GM19023 (cell line): ENCODE measurements around the gene ZFYVE28.

ENCODE experiments used
- ATAC-seq: cut with Tn5 transposase; IDR thresholded peaks from one replicate; pipeline ENCODE4 v1.9.1; 2021; ENCODE audit warnings: mild to moderate bottlenecking, moderate library complexity; ENCODE audit not compliant: unreplicated experiment

Gene ZFYVE28

DNA sequence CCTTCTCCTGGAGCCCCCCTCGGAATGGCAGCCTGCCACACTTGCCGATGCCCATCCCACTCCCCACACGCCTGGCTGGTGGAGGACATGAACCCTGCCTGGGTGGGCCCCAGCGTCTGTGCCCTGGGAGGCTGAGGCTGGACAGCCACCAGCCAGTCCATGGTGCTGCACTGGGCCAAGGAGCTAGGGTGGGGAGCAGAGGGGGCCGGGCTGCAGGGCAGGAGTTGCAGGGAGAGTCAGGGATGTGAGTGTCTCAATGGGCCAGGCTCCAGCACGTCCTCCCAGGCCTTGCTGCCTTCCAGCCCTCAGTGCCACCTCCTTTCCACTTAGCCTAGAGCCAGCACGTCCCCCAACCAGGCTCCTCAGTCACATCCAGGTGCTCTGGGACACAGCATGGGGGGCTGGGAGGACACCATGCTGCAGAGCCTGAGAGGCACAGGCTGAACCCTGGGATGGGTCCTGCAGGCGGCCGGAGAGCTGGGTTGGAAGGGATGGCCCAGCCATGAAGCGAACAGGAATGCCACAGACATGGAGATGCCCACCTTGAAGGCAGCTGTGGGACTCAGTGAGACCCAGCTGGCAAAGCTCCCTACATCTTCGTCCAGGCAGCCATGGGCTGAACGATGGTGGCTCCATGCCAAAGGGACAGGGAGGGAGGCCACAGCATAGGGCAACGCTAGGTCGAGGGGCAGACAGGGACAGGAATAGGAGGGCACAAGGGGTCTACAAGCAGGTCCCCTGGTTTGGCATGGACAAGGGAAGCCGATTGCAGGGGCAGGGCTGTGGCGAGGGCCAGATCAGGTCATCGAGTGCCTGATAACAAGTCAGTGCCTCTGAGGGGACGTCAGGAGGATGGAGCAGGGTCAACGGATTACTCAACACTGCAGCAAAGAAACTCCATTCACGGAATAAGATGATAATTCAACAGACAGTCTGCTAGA, 126.5 kb downstream of the ZFYVE28 start:
- ATAC-seq = no peak

DNA sequence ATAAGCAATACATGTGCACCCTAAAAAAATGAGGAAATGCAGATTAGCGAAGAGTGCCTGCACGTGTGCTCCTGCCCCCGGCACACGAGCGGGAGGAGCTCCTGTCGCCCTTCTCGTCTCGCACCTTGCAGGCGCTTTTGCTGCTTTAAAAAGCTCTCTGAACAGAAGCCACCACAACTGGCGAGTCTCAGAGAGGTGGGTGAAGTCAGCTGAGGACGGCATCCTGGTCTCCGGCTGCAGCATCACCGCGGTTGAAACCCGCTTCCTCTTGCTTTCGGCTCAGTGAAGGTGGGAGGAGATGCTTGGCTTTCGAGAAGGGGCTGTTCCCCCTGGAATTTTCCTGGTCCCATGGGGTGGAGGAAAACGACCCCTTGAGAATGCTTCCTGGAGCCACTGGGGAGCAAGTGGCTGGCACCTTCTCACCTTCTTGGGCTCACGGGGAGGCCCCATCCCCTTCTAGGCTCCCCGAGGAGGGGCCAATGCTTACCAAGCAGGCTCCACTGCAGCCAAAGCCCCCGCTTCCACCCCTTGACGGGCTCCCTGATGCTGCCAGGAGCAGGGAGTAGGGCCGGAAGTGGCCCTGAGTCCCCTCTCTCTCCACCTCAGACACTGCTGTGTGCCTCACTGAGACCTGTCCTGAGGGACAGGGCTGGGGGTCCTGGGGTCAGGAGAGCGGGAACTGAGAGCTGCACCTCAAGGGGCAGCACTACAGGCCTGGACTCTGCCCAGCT, 127.3 kb downstream of the ZFYVE28 start:
- no peak for ATAC-seq

GRCh38 chr4:2290488-2290887, 128.0 kb downstream of the ZFYVE28 start:
- no peak for ATAC-seq

GRCh38 chr4:2289955-2290333, 128.5 kb downstream of the ZFYVE28 start:
- no peak for ATAC-seq

- no peak for ATAC-seq
These were observed 129.0 kb downstream of the ZFYVE28 start for GRCh38 chr4:2289311-2289954.

DNA sequence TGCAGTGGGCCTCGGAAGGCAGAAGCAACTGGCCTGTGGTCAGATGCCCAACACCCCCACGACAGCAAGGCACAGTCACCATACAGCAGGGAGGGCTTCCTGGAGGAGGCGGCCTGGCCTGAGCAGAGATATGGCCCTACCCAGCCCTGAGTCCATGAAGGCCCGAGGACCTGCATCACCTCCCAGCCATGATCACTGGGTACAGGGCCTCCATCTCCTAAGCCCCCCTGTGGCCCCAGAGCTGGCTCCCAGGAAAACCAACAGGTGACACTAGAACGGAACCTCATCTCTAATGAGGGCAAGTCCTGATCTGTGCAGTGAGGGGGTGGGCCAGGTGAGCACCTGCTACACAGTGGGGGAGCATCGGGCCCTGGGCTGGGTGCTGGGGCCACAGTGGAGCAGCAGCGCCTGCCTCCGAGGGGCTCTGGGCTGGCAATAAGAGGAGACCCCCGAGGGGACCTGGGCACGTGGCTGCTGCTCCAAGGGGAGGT, 130.3 kb downstream of the ZFYVE28 start:
- ATAC-seq = no peak

GRCh38 chr4:2287594-2287915, 130.9 kb downstream of the ZFYVE28 start:
- ATAC-seq = no peak

- ATAC-seq = no peak
These were observed 131.4 kb downstream of the ZFYVE28 start for GRCh38 chr4:2286904-2287593.

DNA sequence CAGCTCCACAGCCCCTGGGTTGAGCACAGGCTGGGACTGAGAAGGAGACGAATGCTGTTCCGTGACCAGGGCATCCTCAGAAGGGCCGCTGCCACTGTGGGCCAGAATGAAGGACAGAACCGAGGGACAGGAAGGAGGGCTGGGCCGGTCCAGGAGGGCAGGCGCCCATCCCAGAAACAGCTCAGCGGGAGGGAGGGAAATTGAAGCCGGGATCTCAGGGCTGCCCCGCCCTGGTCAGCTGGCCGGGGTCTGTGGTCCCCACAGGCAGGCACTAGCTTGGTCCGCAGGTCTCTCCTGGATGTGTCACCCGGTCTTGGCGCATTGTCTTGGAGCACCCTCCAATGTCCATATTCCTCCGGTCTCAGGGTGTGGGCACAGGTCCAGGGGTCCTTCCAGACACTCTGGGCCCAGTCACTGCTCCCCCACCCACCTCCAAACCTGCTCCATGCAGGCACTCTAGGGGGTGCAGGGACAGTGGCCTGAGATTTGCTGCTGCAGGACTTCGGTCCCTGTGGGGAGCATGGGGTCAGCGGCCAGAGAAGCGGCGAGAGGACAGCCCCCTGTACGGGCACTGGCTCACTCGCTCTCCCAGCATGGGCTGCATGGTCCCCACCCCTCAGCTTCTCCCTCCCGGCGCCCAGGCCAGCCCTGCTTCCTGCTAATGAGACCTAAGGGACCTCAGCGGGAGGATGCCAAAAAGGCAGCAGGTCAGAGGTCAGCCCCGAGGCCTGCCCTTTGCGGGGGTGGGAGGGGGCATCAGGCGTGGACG, 132.6 kb downstream of the ZFYVE28 start:
- no peak for ATAC-seq

GRCh38 chr4:2284934-2285612, 133.4 kb downstream of the ZFYVE28 start:
- ATAC-seq = no peak

DNA sequence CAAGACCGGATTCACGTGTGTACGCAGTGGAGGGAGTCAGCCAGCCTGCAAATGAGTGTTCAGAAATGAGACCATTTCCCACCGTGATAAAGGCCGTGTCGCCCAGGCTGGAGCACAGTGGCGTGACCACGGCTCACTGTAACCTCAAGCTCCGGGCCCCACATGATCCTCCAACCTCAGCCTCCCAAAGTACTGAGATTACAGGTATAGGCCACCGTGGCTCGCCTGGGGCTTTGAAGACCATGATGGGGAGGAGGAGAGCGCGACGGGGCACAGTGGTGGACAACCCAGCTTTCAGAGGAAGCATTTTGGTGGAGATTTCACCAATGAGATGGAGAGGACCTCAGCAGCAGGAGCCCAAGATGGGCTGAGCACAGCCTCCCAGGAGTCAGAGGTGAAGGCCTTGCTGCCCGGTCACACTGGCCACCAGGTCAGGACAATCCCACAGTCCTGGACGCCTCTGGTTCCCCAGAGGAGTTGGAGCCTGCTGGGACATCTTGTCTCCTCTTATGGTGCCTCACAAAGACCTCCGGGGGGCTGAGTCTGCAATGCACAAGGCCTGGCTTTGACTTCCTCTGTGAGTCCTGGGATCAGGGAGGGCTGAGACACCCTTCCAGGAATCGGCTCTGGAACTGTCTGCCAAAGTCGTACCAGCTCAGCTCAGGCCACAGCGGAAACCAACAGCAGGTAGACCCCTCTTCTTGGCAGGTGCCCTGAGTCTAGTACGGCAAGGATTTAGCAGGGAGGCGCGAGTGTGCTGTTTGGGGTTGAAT, 134.1 kb downstream of the ZFYVE28 start:
- no peak for ATAC-seq

DNA sequence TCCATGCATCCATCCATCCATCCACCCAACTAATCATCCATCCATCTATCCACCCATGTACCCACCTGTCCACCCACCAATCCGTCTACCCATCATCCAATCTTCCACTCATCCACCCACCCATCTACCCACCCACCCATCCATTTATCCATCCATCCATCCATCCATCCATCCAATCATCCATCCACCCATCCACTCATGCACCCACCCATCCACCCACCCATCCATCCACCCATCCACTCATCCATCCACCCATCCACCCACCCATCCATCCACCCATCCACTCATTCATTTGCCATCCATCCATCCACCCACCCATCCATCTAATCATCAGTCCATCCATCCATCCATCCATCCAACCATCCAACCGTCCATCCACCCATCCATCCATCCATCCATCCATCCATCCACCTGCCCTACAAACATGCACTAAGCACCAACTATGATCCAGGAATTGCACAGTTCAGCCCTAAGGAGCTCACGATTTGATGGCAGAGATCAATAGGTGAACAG, 135.2 kb downstream of the ZFYVE28 start:
- no peak for ATAC-seq

DNA sequence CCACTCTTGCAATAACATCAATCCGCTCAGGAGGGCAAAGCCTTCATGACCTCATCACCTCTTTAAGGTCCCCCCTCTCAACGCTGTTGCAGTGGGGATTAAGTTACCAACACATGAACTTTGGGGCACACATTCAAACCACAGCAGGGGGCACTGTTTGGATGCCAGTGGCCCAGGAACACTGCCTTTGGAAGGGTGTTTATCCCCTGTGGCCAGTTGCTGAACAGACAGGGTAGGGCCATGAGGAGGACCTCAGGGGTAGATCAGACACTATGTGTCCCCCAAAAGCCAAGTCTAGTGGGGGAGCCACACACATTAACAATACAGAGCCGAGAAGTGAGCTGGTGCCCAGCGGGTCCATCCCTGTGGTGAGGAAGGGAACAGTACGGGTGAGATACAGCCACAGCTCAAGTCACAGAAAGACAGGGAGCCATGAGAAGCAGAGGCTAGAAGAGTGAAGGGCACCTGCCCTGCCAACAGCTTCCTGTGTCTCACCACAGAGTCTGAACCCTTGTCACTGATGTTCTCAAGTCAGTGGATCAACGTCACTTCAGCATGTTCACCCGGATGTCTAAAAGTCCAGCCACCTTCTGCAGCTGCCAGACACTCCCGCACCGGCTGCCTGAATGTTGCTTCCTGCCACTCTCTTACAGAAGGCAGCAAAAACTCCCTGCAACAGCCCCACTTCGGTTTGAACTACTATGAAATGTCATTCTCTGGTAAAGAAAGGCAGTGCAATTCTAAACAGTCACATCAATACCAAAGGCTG, 136.7 kb downstream of the ZFYVE28 start:
- ATAC-seq = peak; percentile 77

DNA sequence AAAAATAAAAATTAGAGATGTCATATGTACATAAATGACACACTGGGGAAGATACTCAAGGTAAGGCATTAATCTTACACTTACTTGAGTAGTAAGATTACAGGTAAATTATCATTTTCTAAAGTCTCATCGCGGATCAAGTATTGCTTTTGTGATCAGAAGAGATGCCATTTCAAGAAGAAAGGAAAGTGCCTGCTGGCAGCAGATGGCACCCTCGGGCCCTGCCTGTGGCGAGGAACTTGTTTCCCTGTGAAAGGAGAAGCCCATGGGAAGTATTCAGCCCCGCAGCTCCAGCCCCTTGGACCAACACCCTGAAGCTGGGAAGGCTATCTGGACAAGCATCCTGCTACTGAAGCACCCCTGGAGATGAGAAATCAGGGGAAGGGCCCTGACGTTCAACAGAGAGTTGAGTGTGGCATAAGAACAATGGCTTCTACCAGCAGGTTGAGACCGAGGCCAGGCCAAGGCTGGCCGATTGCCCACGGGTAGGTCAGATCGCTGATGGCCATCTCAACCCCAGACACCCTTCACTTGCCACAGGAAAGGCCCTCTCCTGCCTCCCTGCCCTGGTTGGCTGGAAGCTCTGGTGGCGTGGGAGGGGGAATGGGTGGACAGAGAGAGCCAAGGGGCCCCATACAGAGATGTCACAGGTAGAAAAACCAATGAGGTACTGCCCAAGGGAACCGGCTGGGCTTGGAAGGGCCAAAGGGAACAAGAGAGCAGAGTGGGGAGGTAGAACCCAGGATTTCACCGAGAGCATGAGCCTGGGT, 137.7 kb downstream of the ZFYVE28 start:
- ATAC-seq = no peak

- no peak for ATAC-seq
These were observed 140.5 kb downstream of the ZFYVE28 start for GRCh38 chr4:2277956-2278355.

- no peak for ATAC-seq
These were observed 141.7 kb downstream of the ZFYVE28 start for GRCh38 chr4:2276581-2277325.
